ENCODE measurements around the gene CSMD2. TPM values are rescaled to one million over a fixed set of nuclear protein-coding genes. Genes with fewer than 3 reads are reported as not detected.

CSMD2 gene
- total and polyA plus RNA-seq, 2 of the 4 experiments (the other 2 are of a cell fraction), result under 0.01 to 0.36 TPM

GRCh38 chr1:33854091-33854490 lies 310.9 kb downstream of the CSMD2 start:
- Histone ChIP-seq H3K14ac (replicated peaks; ENCODE audit: low read depth, low read length) (no peak overlapping the region), H3K9me1 (ENCODE audit: insufficient read depth, low read length) (no peaks in the 10 kb centered on the region), H4K91ac (ENCODE audit: insufficient read depth, low read depth, low read length) (no peak overlapping the region), H3K4ac (ENCODE audit: low read depth, low read length) (no peak overlapping the region), H3K4me3 (ENCODE audit: insufficient read depth, low read depth, low read length) (no peak overlapping the region), H2AK9ac (replicated peaks; ENCODE audit: low read depth, low read length, poor library complexity) (no peak overlapping the region), H4K8ac (ENCODE audit: low read depth in 2 of 2, low read length in 2 of 2) (no peak overlapping the region), H2AFZ (replicated peaks; ENCODE audit: low read length, poor library complexity) (no peak overlapping the region), H4K20me1 (ENCODE audit: insufficient read depth, low read length) (no peaks in the 10 kb centered on the region), H2BK5ac (ENCODE audit: low read depth, low read length, poor library complexity, severe bottlenecking) (no peak overlapping the region), H3K56ac (ENCODE audit: extremely low read depth, insufficient read depth, low read length) (no peak overlapping the region), H3K79me1 (ENCODE audit: low read depth in 1 of 2, low read length in 2 of 2) (no peaks in the 10 kb centered on the region), H2BK120ac (ENCODE audit: low read depth, low read length) (no peak overlapping the region), H2AK5ac (ENCODE audit: low read depth, low read length) (no peak overlapping the region), H2BK20ac (ENCODE audit: low read depth, low read length) (no peak overlapping the region), H3K23ac (ENCODE audit: low read depth, low read length) (no peak overlapping the region), H3K9me3 (ENCODE audit: control insufficient read depth, insufficient read depth, low read length) (peaks cover 31% of the 10 kb centered on the region), H3K18ac (ENCODE audit: low read depth, low read length) (no peak overlapping the region), H3K4me1 (ENCODE audit: control insufficient read depth, insufficient read depth, low read length) (no peaks in the 10 kb centered on the region), H3K27ac (ENCODE audit: insufficient read depth, low read length) (no peak overlapping the region), H3K36me3 (ENCODE audit: control insufficient read depth, insufficient read depth, low read length) (no peaks in the 10 kb centered on the region), H2BK15ac (ENCODE audit: low read depth, low read length) (no peak overlapping the region), H3K4me2 (ENCODE audit: low read depth, low read length) (no peak overlapping the region), H4K5ac (ENCODE audit: low read depth, low read length) (no peak overlapping the region), H3K9ac (ENCODE audit: low read depth, low read length) (no peak overlapping the region), H3K27me3 (ENCODE audit: control insufficient read depth, insufficient read depth, low read length) (no peaks in the 10 kb centered on the region)
- dilution Hi-C loops (cut with HindIII; ENCODE audit: low sequenced_read_pairs, unreplicated experiment), result no loop called here
- no TSS peak for BruUV-seq (replicated peaks)
- in situ Hi-C loops (cut with MboI; ENCODE audit: low sequenced_read_pairs), result no loop called here
- DNase-seq (no peak), ATAC-seq (ENCODE audit: low read depth) (no peak)
- TF ChIP-seq CTCF (conservative IDR thresholded peaks at IDR 0.05; ENCODE audit: low read depth, low read length) (no peak), MXI1 (IDR thresholded peaks at IDR 0.05; ENCODE audit: borderline replicate concordance, low read depth, low read length) (no peak), ELK1 (IDR thresholded peaks at IDR 0.05; ENCODE audit: borderline replicate concordance, low read depth, low read length) (no peak)
- intact Hi-C loops (cut with micrococcal nuclease), result no loop called here
- ChIA-PET CTCF (no interaction called here), POLR2A (ENCODE audit: unreplicated experiment) (no interaction called here)
- WGBS, 2 experiments (ENCODE audit: extremely low coverage in 2 of 2, insufficient read length in 1 of 2), result 17% methylated on average over 1 of the region's 5 CpGs; no CpG with 5 or more reads in 1 of the 2 experiments
